ENCODE results near the gene PDZD4. TPM values are rescaled to one million over a fixed set of nuclear protein-coding genes. Genes with fewer than 3 reads are reported as not detected.

PDZD4 gene
- total RNA-seq, 2 donors from 2014 or later = 31.1 to 45.6 TPM

- Mint-ChIP-seq H3K4me3 (no peak overlapping the region), H3K36me3 (ENCODE audit: low read depth) (no peaks in the 10 kb centered on the region), H3K27me3 (no peaks in the 10 kb centered on the region), H3K27ac (no peak overlapping the region), H3K4me1 (peaks cover 5% of the 10 kb centered on the region)
- ATAC-seq (no peak), DNase-seq (no peak)
- no peaks in the 10 kb centered on the region for H3K9me3 ChIP-seq (ENCODE audit: control insufficient read depth, low read length, poor library complexity, severe bottlenecking)
These were observed 33.8 kb upstream of the PDZD4 start for GRCh38 chrX:153864101-153864500.

GRCh38 chrX:153863251-153863991 is 33.1 kb upstream of the PDZD4 start:
- H3K4me3 Mint-ChIP-seq = no peak overlapping the region
- H3K36me3 Mint-ChIP-seq (ENCODE audit: low read depth) = no peaks in the 10 kb centered on the region
- ATAC-seq (no peak), DNase-seq (no peak)
- H3K27me3 Mint-ChIP-seq = no peaks in the 10 kb centered on the region
- no peak overlapping the region for H3K27ac Mint-ChIP-seq
- H3K9me3 ChIP-seq (ENCODE audit: control insufficient read depth, low read length, poor library complexity, severe bottlenecking) = no peaks in the 10 kb centered on the region
- H3K4me1 Mint-ChIP-seq = peaks cover 5% of the 10 kb centered on the region

- Mint-ChIP-seq H3K27me3 (no peaks in the 10 kb centered on the region), H3K4me3 (no peak overlapping the region), H3K27ac (no peak overlapping the region), H3K4me1 (peaks cover 6% of the 10 kb centered on the region), H3K36me3 (ENCODE audit: low read depth) (no peaks in the 10 kb centered on the region)
- DNase-seq (no peak), ATAC-seq (no peak)
- no peaks in the 10 kb centered on the region for H3K9me3 ChIP-seq (ENCODE audit: control insufficient read depth, low read length, poor library complexity, severe bottlenecking)
These were observed 32.3 kb upstream of the PDZD4 start for GRCh38 chrX:153862369-153863250.

GRCh38 chrX:153861733-153862310 is 31.5 kb upstream of the PDZD4 start:
- Mint-ChIP-seq H3K27ac (no peak overlapping the region), H3K36me3 (ENCODE audit: low read depth) (no peaks in the 10 kb centered on the region), H3K4me3 (no peak overlapping the region), H3K4me1 (peaks cover 13% of the 10 kb centered on the region), H3K27me3 (no peaks in the 10 kb centered on the region)
- ATAC-seq = no peak
- no peaks in the 10 kb centered on the region for H3K9me3 ChIP-seq (ENCODE audit: control insufficient read depth, low read length, poor library complexity, severe bottlenecking)
- no peak for DNase-seq

GRCh38 chrX:153861151-153861550 is 30.8 kb upstream of the PDZD4 start:
- no peak for DNase-seq
- Mint-ChIP-seq H3K4me1 (peaks cover 13% of the 10 kb centered on the region), H3K27ac (peak overlapping the region; percentile 74), H3K27me3 (no peaks in the 10 kb centered on the region), H3K36me3 (ENCODE audit: low read depth) (no peaks in the 10 kb centered on the region), H3K4me3 (no peak overlapping the region)
- no peak for ATAC-seq
- no peaks in the 10 kb centered on the region for H3K9me3 ChIP-seq (ENCODE audit: control insufficient read depth, low read length, poor library complexity, severe bottlenecking)

- H3K4me3 Mint-ChIP-seq = no peak overlapping the region
- ATAC-seq = no peak
- H3K4me1 Mint-ChIP-seq = peaks cover 13% of the 10 kb centered on the region
- no peaks in the 10 kb centered on the region for H3K36me3 Mint-ChIP-seq (ENCODE audit: low read depth)
- DNase-seq = no peak
- H3K9me3 ChIP-seq (ENCODE audit: control insufficient read depth, low read length, poor library complexity, severe bottlenecking) = no peaks in the 10 kb centered on the region
- no peaks in the 10 kb centered on the region for H3K27me3 Mint-ChIP-seq
- H3K27ac Mint-ChIP-seq = no peak overlapping the region
These were observed 27.1 kb upstream of the PDZD4 start for GRCh38 chrX:153857348-153857903.

GRCh38 chrX:153854702-153855101 is 24.4 kb upstream of the PDZD4 start:
- Mint-ChIP-seq H3K4me3 (no peak overlapping the region), H3K36me3 (ENCODE audit: low read depth) (no peaks in the 10 kb centered on the region), H3K27me3 (no peaks in the 10 kb centered on the region), H3K27ac (no peak overlapping the region), H3K4me1 (peaks cover 10% of the 10 kb centered on the region)
- DNase-seq (no peak), ATAC-seq (no peak)
- no peaks in the 10 kb centered on the region for H3K9me3 ChIP-seq (ENCODE audit: control insufficient read depth, low read length, poor library complexity, severe bottlenecking)

GRCh38 chrX:153853902-153854267 is 23.5 kb upstream of the PDZD4 start:
- DNase-seq (no peak), ATAC-seq (no peak)
- H3K4me1 Mint-ChIP-seq = peaks cover 8% of the 10 kb centered on the region
- no peak overlapping the region for H3K4me3 Mint-ChIP-seq
- H3K27me3 Mint-ChIP-seq = no peaks in the 10 kb centered on the region
- no peaks in the 10 kb centered on the region for H3K9me3 ChIP-seq (ENCODE audit: control insufficient read depth, low read length, poor library complexity, severe bottlenecking)
- no peak overlapping the region for H3K27ac Mint-ChIP-seq
- no peaks in the 10 kb centered on the region for H3K36me3 Mint-ChIP-seq (ENCODE audit: low read depth)

- no peak for ATAC-seq
- no peak overlapping the region for H3K27ac Mint-ChIP-seq
- H3K4me1 Mint-ChIP-seq = peaks cover 8% of the 10 kb centered on the region
- no peaks in the 10 kb centered on the region for H3K9me3 ChIP-seq (ENCODE audit: control insufficient read depth, low read length, poor library complexity, severe bottlenecking)
- no peaks in the 10 kb centered on the region for H3K36me3 Mint-ChIP-seq (ENCODE audit: low read depth)
- no peak overlapping the region for H3K4me3 Mint-ChIP-seq
- no peaks in the 10 kb centered on the region for H3K27me3 Mint-ChIP-seq
- no peak for DNase-seq
These were observed 23.0 kb upstream of the PDZD4 start for GRCh38 chrX:153853180-153853901.

- Mint-ChIP-seq H3K4me3 (no peak overlapping the region), H3K36me3 (ENCODE audit: low read depth) (no peaks in the 10 kb centered on the region), H3K27me3 (no peaks in the 10 kb centered on the region), H3K4me1 (peaks cover under 1% of the 10 kb centered on the region), H3K27ac (no peak overlapping the region)
- H3K9me3 ChIP-seq (ENCODE audit: control insufficient read depth, low read length, poor library complexity, severe bottlenecking) = no peaks in the 10 kb centered on the region
- DNase-seq (no peak), ATAC-seq (no peak)
These were observed 21.6 kb upstream of the PDZD4 start for GRCh38 chrX:153851981-153852380.

GRCh38 chrX:153848325-153848724 is 18.0 kb upstream of the PDZD4 start:
- ATAC-seq = no peak
- no peaks in the 10 kb centered on the region for H3K4me1 Mint-ChIP-seq

GRCh38 chrX:153845842-153846241 is 15.5 kb upstream of the PDZD4 start:
- ATAC-seq (no peak), DNase-seq (no peak)
- Mint-ChIP-seq H3K36me3 (ENCODE audit: low read depth) (no peaks in the 10 kb centered on the region), H3K4me3 (no peak overlapping the region), H3K4me1 (no peaks in the 10 kb centered on the region), H3K27ac (no peak overlapping the region), H3K27me3 (no peaks in the 10 kb centered on the region)
- no peaks in the 10 kb centered on the region for H3K9me3 ChIP-seq (ENCODE audit: control insufficient read depth, low read length, poor library complexity, severe bottlenecking)

More at GRCh38 chrX:153848325-153848724, 18.0 kb upstream of the PDZD4 start:
- Mint-ChIP-seq H3K4me3 (no peak overlapping the region), H3K36me3 (ENCODE audit: low read depth) (no peaks in the 10 kb centered on the region), H3K27ac (no peak overlapping the region), H3K27me3 (no peaks in the 10 kb centered on the region)
- no peak for DNase-seq
- H3K9me3 ChIP-seq (ENCODE audit: control insufficient read depth, low read length, poor library complexity, severe bottlenecking) = no peaks in the 10 kb centered on the region

GRCh38 chrX:153845195-153845594 is 14.9 kb upstream of the PDZD4 start:
- no peaks in the 10 kb centered on the region for H3K27me3 Mint-ChIP-seq
- no peaks in the 10 kb centered on the region for H3K36me3 Mint-ChIP-seq (ENCODE audit: low read depth)
- DNase-seq = no peak
- H3K4me3 Mint-ChIP-seq = no peak overlapping the region
- H3K9me3 ChIP-seq (ENCODE audit: control insufficient read depth, low read length, poor library complexity, severe bottlenecking) = no peaks in the 10 kb centered on the region
- ATAC-seq = no peak
- no peaks in the 10 kb centered on the region for H3K4me1 Mint-ChIP-seq
- no peak overlapping the region for H3K27ac Mint-ChIP-seq
